HG03039 (cell line): ENCODE measurements around the gene OR5AR1.
"Not testable (repeated sequence)": the region's sequence is repeated elsewhere in the genome, so short reads cannot be mapped to it uniquely, and the experiment has no call there.

Source experiments
- ATAC-seq: cut with Tn5 transposase; IDR thresholded peaks from one replicate; pipeline ENCODE4 v1.9.1; 2021; ENCODE audit warnings: mild to moderate bottlenecking, moderate library complexity; ENCODE audit not compliant: unreplicated experiment

Gene OR5AR1

GRCh38 chr11:56663386-56663785 lies at the start of gene OR5AR1:
Gene OR5AR1 (plus strand): TSS chr11:56663686. CDS start chr11:56663686, 0 bp downstream.
- no peak for ATAC-seq

DNA sequence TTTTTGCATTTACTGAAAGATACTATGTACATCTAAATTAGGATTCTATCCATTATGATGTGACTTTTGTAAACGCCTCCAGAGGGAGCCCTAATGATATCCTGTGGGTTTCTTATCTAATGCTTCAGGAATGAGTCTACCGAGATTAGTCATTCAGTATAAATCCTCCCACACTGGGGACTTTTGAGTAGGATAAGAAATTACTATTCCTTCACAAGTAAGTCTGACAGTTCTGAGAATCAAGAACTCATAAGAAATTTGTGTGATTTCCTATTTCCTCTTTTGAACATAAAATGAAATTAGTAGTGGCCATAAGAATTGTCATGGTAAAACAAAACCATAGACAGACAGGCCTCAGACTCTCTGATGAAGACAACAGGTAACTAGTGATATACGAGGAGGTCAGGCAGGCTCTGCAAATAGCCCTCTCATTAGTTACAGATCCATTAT lies 38.8 kb upstream of the OR5AR1 start:
- ATAC-seq = peak; percentile 74

GRCh38 chr11:56625946-56626345 lies 37.5 kb upstream of the OR5AR1 start:
- no peak for ATAC-seq

DNA sequence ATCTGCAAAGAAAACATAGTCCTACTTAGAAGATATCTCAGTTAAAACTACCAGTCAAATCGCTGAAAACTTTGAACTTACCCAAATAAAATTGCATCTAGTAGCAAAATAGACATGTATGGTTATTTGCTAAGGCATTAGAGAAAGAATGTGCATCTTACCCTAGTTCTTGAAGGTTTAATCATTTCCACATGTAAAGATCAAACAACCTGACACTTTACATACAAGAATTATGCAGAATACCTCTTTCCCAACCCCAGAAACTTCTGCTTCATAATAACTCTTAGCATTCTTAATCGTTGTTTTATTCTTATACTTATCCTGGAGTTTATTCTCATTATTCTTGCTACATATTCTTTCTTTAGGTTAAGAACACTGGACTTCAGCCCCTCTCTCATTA lies 31.2 kb upstream of the OR5AR1 start:
- no peak for ATAC-seq

DNA sequence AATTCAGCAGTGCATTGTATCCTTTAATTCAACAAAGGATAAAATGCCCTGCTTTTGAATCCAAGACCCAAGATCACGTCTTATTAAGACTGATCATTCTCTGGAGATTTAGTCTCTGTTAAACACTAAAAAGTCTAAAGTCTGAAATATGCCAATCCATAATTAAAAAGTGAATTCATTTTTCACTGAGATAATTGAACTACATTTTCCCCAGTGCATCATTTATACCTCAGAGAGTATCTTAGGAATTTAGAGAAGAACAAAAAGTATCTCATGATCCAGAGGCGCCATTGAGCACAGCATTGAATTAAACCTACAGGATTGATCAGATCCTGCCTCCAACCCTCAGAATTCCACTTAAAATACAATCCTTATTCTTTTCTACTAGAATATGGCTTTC lies 26.6 kb upstream of the OR5AR1 start:
- ATAC-seq = no peak

- ATAC-seq = no peak
Measured at GRCh38 chr11:56637500-56637899, 26.0 kb upstream of the OR5AR1 start.

- no peak for ATAC-seq
Measured at GRCh38 chr11:56642339-56642738, 21.1 kb upstream of the OR5AR1 start, which contains the start of gene OR5AP2. Gene OR5AP2 (minus strand): TSS chr11:56642439. CDS start chr11:56642439, 0 bp downstream.

- no peak for ATAC-seq
Measured at GRCh38 chr11:56659755-56660154, 3.7 kb upstream of the OR5AR1 start.

DNA sequence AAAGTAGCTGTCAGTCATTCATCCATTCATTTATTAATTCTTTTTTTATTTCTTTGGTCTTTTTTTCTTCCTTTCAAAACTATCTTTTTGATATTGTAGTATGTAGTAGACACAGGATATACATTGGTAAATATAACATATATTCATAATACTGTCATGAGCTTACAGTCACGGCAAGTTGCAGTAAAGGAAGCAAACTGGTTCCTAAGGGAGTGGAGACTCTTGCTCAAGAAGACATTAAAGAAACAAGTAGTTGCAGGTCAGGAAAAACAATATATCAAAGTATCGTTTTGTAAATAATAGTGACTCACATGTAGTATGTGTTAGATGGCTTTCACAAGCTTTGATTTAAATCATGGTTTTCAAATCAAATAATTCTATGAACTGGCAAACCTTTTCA lies 7.5 kb downstream of the OR5AR1 start:
- ATAC-seq = no peak

DNA sequence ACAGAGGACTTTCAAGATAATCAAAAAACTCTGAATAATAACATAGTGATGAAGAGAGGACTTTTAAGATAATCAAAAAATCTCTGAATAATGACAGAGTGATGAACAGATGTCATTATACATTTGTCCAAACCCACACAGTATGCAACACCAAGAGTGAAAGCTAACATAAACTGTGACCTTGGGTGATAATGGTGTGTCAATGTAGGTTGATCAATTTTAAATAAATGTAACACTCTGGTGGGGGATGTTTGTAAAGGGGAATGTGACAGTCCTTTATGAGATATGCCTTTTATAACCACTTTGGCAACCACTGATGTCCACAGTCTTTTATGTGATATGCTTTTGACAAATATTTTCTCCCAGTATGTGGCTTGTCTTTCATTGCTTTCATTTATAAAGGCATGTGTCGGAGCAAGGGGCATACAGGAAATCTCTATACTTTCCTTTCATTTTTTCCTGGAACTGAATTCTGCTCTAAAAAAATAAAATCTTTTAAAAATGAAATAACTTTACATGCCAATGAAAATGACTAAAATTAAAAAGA lies 25.1 kb downstream of the OR5AR1 start:
- no peak for ATAC-seq

DNA sequence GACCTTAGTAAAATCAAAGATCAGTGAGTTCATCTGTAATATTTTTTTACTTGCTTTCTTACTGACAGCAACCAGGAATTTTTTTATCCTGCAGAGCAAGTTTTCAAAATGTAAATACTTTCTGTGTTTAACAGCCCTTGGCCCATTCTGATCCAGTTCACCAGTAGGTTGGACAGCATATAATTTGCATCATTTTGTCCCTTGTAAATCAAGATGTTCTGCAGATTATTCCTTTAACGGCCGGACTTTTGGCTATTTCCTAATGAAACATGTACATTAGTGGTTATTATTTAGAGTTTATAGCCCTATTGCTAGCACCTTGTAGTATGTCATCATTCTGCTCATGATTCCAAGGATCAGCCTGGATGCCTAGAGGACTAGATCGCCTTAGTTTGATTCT lies 27.7 kb downstream of the OR5AR1 start:
- not testable (repeated sequence) for ATAC-seq

DNA sequence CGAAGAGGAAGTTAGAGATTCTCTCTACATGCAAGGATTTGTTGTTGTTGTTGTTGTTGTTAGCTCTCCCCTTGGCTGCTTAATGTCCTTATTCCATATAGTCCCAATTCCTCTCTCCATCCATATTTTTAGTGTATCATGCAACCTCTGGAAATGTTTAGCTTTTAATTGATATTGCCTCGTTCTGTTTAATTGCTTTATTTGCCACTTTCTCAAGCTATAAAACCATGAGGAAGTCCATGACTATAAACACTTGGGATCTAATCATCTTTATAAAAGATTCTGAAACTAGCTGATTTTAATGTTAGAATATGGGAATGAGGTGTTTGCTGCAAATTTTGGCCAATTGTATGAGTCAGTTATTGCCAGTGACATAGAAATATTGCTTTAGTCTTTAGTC lies 29.9 kb downstream of the OR5AR1 start:
- no peak for ATAC-seq

GRCh38 chr11:56698795-56699194 lies 35.3 kb downstream of the OR5AR1 start, which contains the start of gene OR9G1:
Gene OR9G1 (plus strand): TSS chr11:56699095. CDS start chr11:56700388, 1,293 bp downstream.
- no peak for ATAC-seq

GRCh38 chr11:56700242-56700913 lies 36.9 kb downstream of the OR5AR1 start:
- ATAC-seq = no peak

- no peak for ATAC-seq
Measured at GRCh38 chr11:56700914-56701485, 37.5 kb downstream of the OR5AR1 start.

GRCh38 chr11:56705784-56706396 lies 42.4 kb downstream of the OR5AR1 start:
- ATAC-seq = no peak

DNA sequence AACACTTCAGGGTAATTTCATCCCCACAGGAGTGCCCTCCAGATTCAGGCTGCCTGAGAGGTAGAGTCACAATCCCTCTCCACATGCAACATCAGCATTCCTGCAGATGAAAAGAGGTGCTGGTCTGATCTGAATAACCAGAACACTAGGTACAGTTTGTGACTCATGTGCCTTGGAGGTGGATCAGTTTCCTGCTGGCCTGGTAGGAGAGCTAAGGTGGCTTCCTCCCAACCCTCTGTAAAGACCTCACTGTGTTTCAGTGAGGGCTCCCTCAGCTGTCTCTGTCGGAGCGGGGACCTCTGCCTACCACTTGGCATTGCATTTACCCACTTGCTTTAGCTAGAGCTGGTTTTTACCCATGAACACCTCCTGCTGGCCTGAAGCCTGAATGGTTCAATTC lies 43.0 kb downstream of the OR5AR1 start:
- ATAC-seq = no peak

GRCh38 chr11:56714206-56714605 lies 50.7 kb downstream of the OR5AR1 start:
- no peak for ATAC-seq
